HPDE6-E6E7 (cell line): ENCODE measurements around the gene B3GNT7.
"Not testable (repeated sequence)": the region's sequence is repeated elsewhere in the genome, so short reads cannot be mapped to it uniquely, and the experiment has no call there.

ENCODE experiments used
- DNase-seq: peaks from one replicate; pipeline ENCODE4 v3.0.0; 2011; ENCODE audit warnings: missing footprints; ENCODE audit errors: extremely low spot score

B3GNT7 gene

GRCh38 chr2:231364961-231365810 is 30.3 kb upstream of the B3GNT7 start:
- DNase-seq = peak; percentile 94

- no peak for DNase-seq
Observed at GRCh38 chr2:231367178-231367577, 28.3 kb upstream of the B3GNT7 start.

GRCh38 chr2:231369580-231370428 is 25.7 kb upstream of the B3GNT7 start:
- no peak for DNase-seq

- DNase-seq = no peak
Observed at GRCh38 chr2:231370429-231370748, 25.1 kb upstream of the B3GNT7 start.

- DNase-seq = no peak
Observed at GRCh38 chr2:231370749-231371429, 24.6 kb upstream of the B3GNT7 start.

GRCh38 chr2:231371430-231372054 is 24.0 kb upstream of the B3GNT7 start:
- no peak for DNase-seq

- no peak for DNase-seq
Observed at GRCh38 chr2:231372326-231372725, 23.2 kb upstream of the B3GNT7 start.

- DNase-seq = no peak
Observed at GRCh38 chr2:231373184-231373583, 22.3 kb upstream of the B3GNT7 start.

- no peak for DNase-seq
Observed at GRCh38 chr2:231373786-231374349, 21.6 kb upstream of the B3GNT7 start.

- no peak for DNase-seq
Observed at GRCh38 chr2:231374771-231375170, 20.7 kb upstream of the B3GNT7 start.

GRCh38 chr2:231375994-231376615 is 19.4 kb upstream of the B3GNT7 start:
- DNase-seq = not testable (repeated sequence)

GRCh38 chr2:231376857-231377256 is 18.7 kb upstream of the B3GNT7 start:
- no peak for DNase-seq

- no peak for DNase-seq
Observed at GRCh38 chr2:231378026-231378722, 17.3 kb upstream of the B3GNT7 start.

GRCh38 chr2:231379266-231380215 is 16.0 kb upstream of the B3GNT7 start:
- no peak for DNase-seq

- DNase-seq = no peak
Observed at GRCh38 chr2:231380307-231380706, 15.2 kb upstream of the B3GNT7 start.

- no peak for DNase-seq
Observed at GRCh38 chr2:231380991-231381847, 14.3 kb upstream of the B3GNT7 start.

- no peak for DNase-seq
Observed at GRCh38 chr2:231382116-231382515, 13.4 kb upstream of the B3GNT7 start.

- no peak for DNase-seq
Observed at GRCh38 chr2:231383416-231384108, 11.9 kb upstream of the B3GNT7 start.
